PC-3 (cell line): ENCODE results near the gene ATP5IF1.

Experiments
- CTCF ChIP-seq: fragments of 300-600 bp; sonication (generic); conservative IDR thresholded peaks from 2 replicates; pipeline ENCODE4 v1.5.1; 2017; ENCODE audit warnings: antibody characterized with exemption, low read depth, mild to moderate bottlenecking, low read length
- EZH2 ChIP-seq: fragments of 300-600 bp; sonication (generic); IDR thresholded peaks from one replicate; pipeline ENCODE4 v1.6.1; 2017; ENCODE audit warnings: antibody characterized with exemption, mild to moderate bottlenecking, low read length; ENCODE audit not compliant: unreplicated experiment
- EZH2phosphoT487 ChIP-seq: fragments of 300-600 bp; sonication (generic); IDR thresholded peaks from 2 replicates; pipeline ENCODE4 v1.6.1; 2018; ENCODE audit warnings: mild to moderate bottlenecking, antibody characterized with exemption, low read length, borderline replicate concordance

- TF ChIP-seq CTCF (no peak), EZH2phosphoT487 (no peak), EZH2 (no peak)
Observed at GRCh38 chr1:28258628-28259251, 22.8 kb downstream of the ATP5IF1 start.
